ENCODE data around the gene MS4A7.
"Not testable (repeated sequence)": the region's sequence is repeated elsewhere in the genome, so short reads cannot be mapped to it uniquely, and the experiment has no call there.

The MS4A7 gene

GRCh38 chr11:60378354-60378753 lies at the start of gene MS4A7:
MS4A7 (plus strand) TSS chr11:60378532; CDS start chr11:60383142, 4,610 bp downstream.
- DNase-seq = no peak

GRCh38 chr11:60332846-60333245 lies 45.5 kb upstream of the MS4A7 start:
- DNase-seq = no peak

GRCh38 chr11:60334005-60334620 lies 44.2 kb upstream of the MS4A7 start:
- DNase-seq = no peak

GRCh38 chr11:60336767-60337391 lies 41.5 kb upstream of the MS4A7 start:
- no peak for DNase-seq

GRCh38 chr11:60338053-60338452 lies 40.3 kb upstream of the MS4A7 start:
- DNase-seq = no peak

GRCh38 chr11:60339356-60339755 lies 39.0 kb upstream of the MS4A7 start:
- DNase-seq = no peak

GRCh38 chr11:60343094-60343704 lies 35.1 kb upstream of the MS4A7 start:
- DNase-seq = no peak

- no peak for DNase-seq
Measured at GRCh38 chr11:60344146-60344545, 34.2 kb upstream of the MS4A7 start.

- no peak for DNase-seq
Measured at GRCh38 chr11:60345489-60345888, 32.8 kb upstream of the MS4A7 start.

GRCh38 chr11:60347084-60347797 lies 31.1 kb upstream of the MS4A7 start:
- DNase-seq = no peak

- no peak for DNase-seq
Measured at GRCh38 chr11:60348116-60348515, 30.2 kb upstream of the MS4A7 start.

GRCh38 chr11:60349990-60350389 lies 28.3 kb upstream of the MS4A7 start:
- no peak for DNase-seq

- DNase-seq = no peak
Measured at GRCh38 chr11:60357771-60358170, 20.6 kb upstream of the MS4A7 start.

GRCh38 chr11:60360621-60361020 lies 17.7 kb upstream of the MS4A7 start:
- DNase-seq = no peak

- no peak for DNase-seq
Measured at GRCh38 chr11:60362241-60362640, 16.1 kb upstream of the MS4A7 start.

- DNase-seq = no peak
Measured at GRCh38 chr11:60363542-60364470, 14.5 kb upstream of the MS4A7 start.

- DNase-seq = not testable (repeated sequence)
Measured at GRCh38 chr11:60366262-60366904, 11.9 kb upstream of the MS4A7 start.

GRCh38 chr11:60367009-60367408 lies 11.3 kb upstream of the MS4A7 start:
- no peak for DNase-seq

GRCh38 chr11:60367896-60368295 lies 10.4 kb upstream of the MS4A7 start:
- no peak for DNase-seq

- no peak for DNase-seq
Measured at GRCh38 chr11:60370252-60370810, 8.0 kb upstream of the MS4A7 start.

- no peak for DNase-seq
Measured at GRCh38 chr11:60370811-60371298, 7.5 kb upstream of the MS4A7 start.

- no peak for DNase-seq
Measured at GRCh38 chr11:60371386-60371785, 6.9 kb upstream of the MS4A7 start.

Measured in NCI-H1436 treated with DMSO at 0.1 percent for 48 hours (cell line).